GM12892 (cell line): ENCODE measurements around the gene TEC.

Source experiments
- DNase-seq: peaks from one replicate; pipeline ENCODE4 v3.0.0; 2011; ENCODE audit not compliant: insufficient read length
- FAIRE-seq: peaks from 2 replicates; lab custom pipeline; 2011; peaks lifted over from hg19 to GRCh38; lab: Jason Lieb, UNC
- POLR2A ChIP-seq: IDR thresholded peaks from 2 replicates; pipeline ENCODE4 v1.6.1; 2011; ENCODE audit warnings: low read depth, low read length, control low read depth
- POLR2AphosphoS5 ChIP-seq: IDR thresholded peaks from 2 replicates; pipeline ENCODE4 v1.6.1; 2011; ENCODE audit warnings: low read depth, low read length, control low read depth
- TAF1 ChIP-seq: IDR thresholded peaks from 2 replicates; pipeline ENCODE4 v1.6.1; 2011; ENCODE audit warnings: low read depth, mild to moderate bottlenecking, control low read depth, low read length, borderline replicate concordance

Gene TEC

DNA sequence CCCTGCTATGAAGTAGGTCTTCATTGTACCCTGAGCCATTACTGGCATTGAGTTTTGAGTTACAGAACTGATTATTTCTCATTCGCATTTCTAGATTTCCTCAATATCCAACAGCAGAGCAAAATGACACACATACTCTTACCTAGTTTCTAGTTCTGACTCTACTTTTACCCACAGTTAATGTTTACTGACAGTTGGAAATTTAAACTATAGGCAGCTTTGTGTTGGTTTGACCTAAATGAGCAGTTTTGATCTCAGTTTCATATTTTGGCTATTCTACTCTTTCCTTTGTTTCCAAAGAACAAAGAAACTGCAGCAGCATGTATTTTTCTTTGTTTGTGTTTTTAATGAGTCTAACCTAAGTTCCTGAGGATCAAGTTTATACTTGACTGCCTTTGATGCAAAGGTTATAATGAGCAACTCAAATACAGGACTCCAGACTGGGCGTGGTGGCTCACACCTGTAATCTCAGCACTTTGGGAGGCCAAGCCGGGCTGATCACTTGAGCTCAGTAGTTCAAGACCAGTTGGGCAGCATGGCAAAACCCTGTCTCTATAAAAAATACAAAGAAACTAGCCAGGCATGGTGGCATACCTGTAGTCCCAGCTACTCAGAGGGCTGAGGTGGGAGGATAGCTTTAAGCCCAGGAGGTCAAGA lies 166.0 kb downstream of the TEC start:
- TF ChIP-seq TAF1 (no peak), POLR2AphosphoS5 (no peak), POLR2A (no peak)
- FAIRE-seq (peak; percentile 33), DNase-seq (no peak)

DNA sequence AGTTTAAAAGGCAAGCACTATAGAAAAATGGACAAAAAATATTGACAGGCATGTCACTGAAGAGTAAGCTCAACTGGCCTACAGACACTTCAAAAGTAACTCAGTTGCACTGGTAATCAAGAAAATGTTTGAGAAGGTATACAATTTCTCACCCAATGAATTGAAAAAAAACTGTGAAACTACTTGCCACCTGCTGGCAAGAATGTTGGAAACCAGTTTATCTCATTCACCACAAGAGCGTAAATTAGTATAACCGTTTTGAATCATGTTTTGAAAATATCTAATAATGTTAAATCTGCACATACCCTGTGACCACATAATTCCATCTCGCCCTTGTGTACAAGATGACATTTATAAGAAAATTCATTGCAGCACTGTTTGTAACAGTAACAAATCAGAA lies 167.3 kb downstream of the TEC start:
- no peak for TF ChIP-seq POLR2AphosphoS5
- no peak for TF ChIP-seq TAF1
- TF ChIP-seq POLR2A, result no peak
- FAIRE-seq (peak; percentile 21), DNase-seq (no peak)

DNA sequence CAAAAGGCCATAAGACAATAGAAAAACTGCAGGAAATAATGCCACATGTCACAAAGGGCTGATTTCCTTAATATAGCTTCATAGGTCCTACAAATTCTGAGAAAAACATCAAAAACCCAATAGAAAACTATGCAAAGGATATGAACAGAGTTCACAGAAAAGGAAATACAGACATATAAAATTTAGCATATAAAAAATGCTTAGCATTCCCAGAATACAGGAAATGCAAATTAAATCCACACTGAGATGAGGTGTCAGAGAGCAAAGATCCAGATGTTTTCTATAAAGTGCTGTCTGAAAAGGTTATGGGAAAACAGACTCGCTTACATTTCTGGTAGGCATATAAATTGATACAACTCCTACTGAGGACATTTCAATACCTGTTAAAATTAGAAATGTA lies 169.4 kb downstream of the TEC start:
- FAIRE-seq (no peak), DNase-seq (no peak)
- TF ChIP-seq POLR2A (no peak), TAF1 (no peak), POLR2AphosphoS5 (no peak)

DNA sequence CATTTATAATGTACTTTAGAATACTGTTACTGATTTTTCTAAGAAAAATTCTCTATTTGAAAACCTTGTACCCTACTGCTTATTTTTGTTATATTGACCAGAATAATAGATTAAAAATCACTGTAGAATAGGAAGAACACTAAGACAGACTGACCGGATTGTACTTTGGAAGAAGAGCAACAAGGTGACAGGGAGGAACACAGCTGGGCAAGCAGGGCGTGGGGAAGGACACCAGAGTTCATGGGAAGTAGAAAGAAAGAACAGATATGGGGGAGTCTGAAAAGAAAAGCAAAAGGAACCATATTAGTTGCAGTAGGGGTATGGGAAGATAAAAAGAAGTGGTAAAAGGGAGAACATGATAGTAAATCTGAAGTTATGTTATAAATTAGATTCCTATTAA lies 174.2 kb downstream of the TEC start:
- FAIRE-seq (no peak), DNase-seq (no peak)
- no peak for TF ChIP-seq POLR2AphosphoS5
- TF ChIP-seq POLR2A, result no peak
- no peak for TF ChIP-seq TAF1

DNA sequence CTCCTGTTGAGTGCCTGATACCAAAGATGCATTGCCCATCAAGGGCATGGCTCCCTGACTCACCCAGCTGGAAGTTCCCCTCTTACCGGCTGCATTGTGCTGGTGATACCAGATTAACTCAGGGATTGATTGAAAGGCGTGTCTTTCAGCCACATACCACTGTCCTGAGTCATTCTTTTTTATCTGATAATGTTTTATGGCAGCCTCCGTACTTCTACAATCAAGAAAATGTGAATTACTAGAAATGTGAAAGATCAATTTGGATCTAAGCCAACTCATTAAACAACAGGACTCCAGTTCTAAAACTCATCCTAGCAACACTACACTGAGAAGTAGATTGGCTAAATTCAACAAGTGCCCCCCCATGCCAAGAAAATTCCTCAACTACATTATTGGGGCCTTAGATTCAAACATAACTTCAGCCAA lies 175.6 kb downstream of the TEC start:
- TF ChIP-seq POLR2A (no peak), TAF1 (no peak), POLR2AphosphoS5 (no peak)
- FAIRE-seq (no peak), DNase-seq (no peak)

DNA sequence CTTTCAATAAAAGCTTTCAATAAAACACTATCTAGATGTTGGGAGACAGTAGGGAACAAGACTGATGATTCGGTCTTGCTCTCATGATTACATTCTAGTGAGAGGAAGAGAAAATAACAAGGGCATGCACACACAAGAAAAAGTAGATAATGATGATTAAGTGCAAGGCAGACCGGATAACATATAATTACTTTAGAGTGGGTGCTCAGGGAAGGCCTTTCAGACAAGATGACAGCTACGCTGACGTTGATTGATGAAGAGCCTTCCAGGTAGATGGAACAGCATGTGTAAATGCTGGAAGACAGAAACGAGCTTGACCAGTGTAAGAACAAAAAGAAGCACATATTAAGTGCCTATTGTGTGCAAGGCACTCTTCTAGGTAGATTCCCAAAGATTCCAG lies 179.0 kb downstream of the TEC start:
- DNase-seq (no peak), FAIRE-seq (no peak)
- TF ChIP-seq POLR2AphosphoS5, result no peak

DNA sequence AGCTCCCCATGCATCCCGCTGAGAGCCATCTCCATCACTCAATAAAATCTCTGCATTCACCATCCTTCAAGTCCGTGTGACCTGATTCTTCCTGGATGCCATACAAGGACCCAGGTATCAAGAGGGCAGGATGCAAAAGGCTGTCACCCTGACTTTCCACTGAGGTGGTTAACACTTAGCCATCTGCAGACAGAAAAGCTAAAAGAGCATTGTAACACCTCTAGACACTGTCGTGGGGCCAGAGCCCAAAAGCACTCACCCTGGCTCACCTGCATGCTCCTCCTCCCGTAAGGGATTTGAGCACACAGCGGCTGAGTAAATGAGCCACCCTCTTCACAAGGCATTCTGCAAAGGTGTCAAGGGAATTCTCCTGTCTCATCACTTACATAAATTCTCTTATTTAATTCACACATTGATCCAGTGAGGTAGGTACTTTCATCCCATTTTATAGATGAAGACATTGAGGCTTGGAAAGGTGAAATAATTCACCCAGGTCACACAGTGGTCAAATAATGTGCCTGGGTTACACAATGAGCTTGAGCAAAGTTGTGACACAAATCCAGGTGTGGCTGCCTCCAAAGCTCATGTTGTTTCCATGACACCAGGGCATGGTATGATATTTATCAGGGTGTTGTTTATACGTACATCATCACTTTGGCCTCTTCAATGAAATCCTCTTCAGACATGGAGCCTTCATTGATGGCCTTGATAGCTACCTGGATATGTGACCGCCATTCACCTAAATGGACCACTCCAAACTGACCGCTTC lies 183.6 kb downstream of the TEC start:
- no peak for TF ChIP-seq POLR2AphosphoS5
- no peak for TF ChIP-seq POLR2A
- no peak for TF ChIP-seq TAF1

More for the DNA sequence above, 183.6 kb downstream of the TEC start:
- peak; percentile 33 for FAIRE-seq
- DNase-seq, result no peak
